Measurements from ENCODE around the gene PARP16.

Gene PARP16

GRCh38 chr15:65311760-65312159 is 25.1 kb upstream of the PARP16 start:
- DNase-seq (ENCODE audit: low read depth in 2 of 2) = no peak

- no peak for DNase-seq (ENCODE audit: low read depth in 2 of 2)
Observed at GRCh38 chr15:65310431-65311137, 23.9 kb upstream of the PARP16 start.

- DNase-seq (ENCODE audit: low read depth in 2 of 2) = no peak
Observed at GRCh38 chr15:65309882-65310418, 23.3 kb upstream of the PARP16 start.

GRCh38 chr15:65307978-65308377 is 21.3 kb upstream of the PARP16 start:
- DNase-seq (ENCODE audit: low read depth in 2 of 2) = no peak

- no peak for DNase-seq (ENCODE audit: low read depth in 2 of 2)
Observed at GRCh38 chr15:65306551-65306950, 19.9 kb upstream of the PARP16 start.

GRCh38 chr15:65305776-65306175 is 19.1 kb upstream of the PARP16 start:
- DNase-seq (ENCODE audit: low read depth in 2 of 2) = no peak

- DNase-seq (ENCODE audit: low read depth in 2 of 2) = no peak
Observed at GRCh38 chr15:65305150-65305758, 18.6 kb upstream of the PARP16 start.

GRCh38 chr15:65304381-65305149 is 17.9 kb upstream of the PARP16 start, which contains the start of gene RNU5B-1:
RNU5B-1 (plus strand) TSS chr15:65304677.
- peak; percentile 97 to 99 for DNase-seq (ENCODE audit: low read depth in 2 of 2)

- DNase-seq (ENCODE audit: low read depth in 2 of 2) = peak in 1 of 2 experiments; percentile 18
Observed at GRCh38 chr15:65303687-65304380, 17.2 kb upstream of the PARP16 start.

GRCh38 chr15:65302061-65302460 is 15.4 kb upstream of the PARP16 start:
- DNase-seq (ENCODE audit: low read depth in 2 of 2) = no peak

GRCh38 chr15:65300924-65301441 is 14.3 kb upstream of the PARP16 start:
- no peak for DNase-seq (ENCODE audit: low read depth in 2 of 2)

GRCh38 chr15:65298731-65299130 is 12.0 kb upstream of the PARP16 start:
- DNase-seq (ENCODE audit: low read depth in 2 of 2) = no peak

- DNase-seq (ENCODE audit: low read depth in 2 of 2) = no peak
Observed at GRCh38 chr15:65292938-65293518, 6.3 kb upstream of the PARP16 start.

- DNase-seq (ENCODE audit: low read depth in 2 of 2) = no peak
Observed at GRCh38 chr15:65290228-65290627, 3.5 kb upstream of the PARP16 start.

GRCh38 chr15:65289261-65289854 is 2.7 kb upstream of the PARP16 start:
- no peak for DNase-seq (ENCODE audit: low read depth in 2 of 2)

GRCh38 chr15:65287520-65287855 is 805 bp upstream of the PARP16 start:
- no peak for DNase-seq (ENCODE audit: low read depth in 2 of 2)

GRCh38 chr15:65286069-65286703 is 497 bp downstream of the PARP16 start:
- no peak for DNase-seq (ENCODE audit: low read depth in 2 of 2)

- DNase-seq (ENCODE audit: low read depth in 2 of 2) = peak in 1 of 2 experiments; percentile 9
Observed at GRCh38 chr15:65285291-65286068, 1.2 kb downstream of the PARP16 start.

GRCh38 chr15:65278480-65278879 is 8.2 kb downstream of the PARP16 start:
- no peak for DNase-seq (ENCODE audit: low read depth in 2 of 2)

- DNase-seq (ENCODE audit: low read depth in 2 of 2) = no peak
Observed at GRCh38 chr15:65277015-65277414, 9.7 kb downstream of the PARP16 start.

Data from fibroblast of skin of left biceps (primary cell).